AG09319 (cell line): ENCODE results near the gene LAMB3.

ENCODE experiments used
- DNase-seq: peaks from one replicate; pipeline ENCODE4 v3.0.0-alpha.2; 2010; ENCODE audit warnings: low read depth; ENCODE audit errors: extremely low read depth
- CTCF ChIP-seq: IDR thresholded peaks from 2 replicates; pipeline ENCODE4 v1.5.1; 2011; ENCODE audit warnings: low read depth, mild to moderate bottlenecking, inconsistent platforms, low read length, moderate library complexity

The LAMB3 gene

DNA sequence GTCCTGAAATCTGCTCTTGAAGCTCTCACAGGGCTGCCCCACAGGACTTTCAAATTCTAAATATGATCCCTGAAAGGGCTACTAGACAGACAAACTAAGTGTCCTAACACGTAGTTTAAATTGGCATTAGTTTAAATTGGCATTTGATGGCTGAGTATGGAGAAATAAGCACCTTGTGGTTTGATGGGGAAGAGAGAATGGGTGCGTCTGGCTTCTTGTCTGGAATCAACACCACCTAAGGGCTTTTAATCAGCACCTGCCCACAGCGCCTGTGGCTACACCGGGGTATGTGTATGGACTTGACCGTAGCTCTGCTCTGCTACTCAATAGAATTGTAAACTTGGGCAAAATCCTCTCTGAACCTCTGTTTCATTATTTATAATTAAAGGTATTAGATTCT, 5.7 kb upstream of the LAMB3 start:
- no peak for TF ChIP-seq CTCF
- no peak for DNase-seq

DNA sequence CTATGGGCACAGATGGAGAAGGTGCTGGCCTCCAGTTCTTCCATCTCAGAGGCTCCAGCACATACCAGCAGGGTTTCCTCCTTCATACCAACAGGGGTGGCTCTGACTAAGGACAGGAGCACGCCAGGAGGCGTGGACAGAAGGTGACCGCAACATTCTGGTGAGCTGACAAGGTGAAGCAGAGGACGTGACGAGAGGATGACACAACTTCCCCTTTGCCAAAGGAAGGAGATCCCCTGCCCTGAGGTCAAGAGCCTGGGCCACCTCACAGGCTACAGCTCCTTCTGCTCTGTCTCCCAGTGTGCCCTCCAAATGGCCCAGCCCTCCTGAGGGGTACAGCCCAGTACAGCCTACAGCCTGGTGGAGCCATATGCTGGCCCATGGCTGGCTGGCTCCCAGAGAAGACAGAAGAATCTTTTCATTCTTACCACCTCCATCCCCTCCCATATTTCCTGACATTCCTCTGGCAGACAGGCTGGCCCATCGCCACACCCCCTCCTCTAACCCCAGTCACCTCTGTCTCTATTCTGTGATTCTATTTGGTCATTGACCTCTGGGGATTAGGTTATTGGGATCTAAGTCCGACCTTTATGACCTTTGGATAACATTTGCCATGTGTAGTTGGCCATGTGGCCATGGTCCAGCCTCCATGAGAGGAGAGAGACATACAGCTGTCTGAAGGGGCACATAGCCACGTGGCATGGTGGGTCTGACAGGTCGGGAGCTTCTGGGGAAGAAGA, 5.1 kb upstream of the LAMB3 start:
- no peak for TF ChIP-seq CTCF
- no peak for DNase-seq

- TF ChIP-seq CTCF, result no peak
- DNase-seq, result no peak
Observed at GRCh38 chr1:209655411-209656231, 3.4 kb upstream of the LAMB3 start.

DNA sequence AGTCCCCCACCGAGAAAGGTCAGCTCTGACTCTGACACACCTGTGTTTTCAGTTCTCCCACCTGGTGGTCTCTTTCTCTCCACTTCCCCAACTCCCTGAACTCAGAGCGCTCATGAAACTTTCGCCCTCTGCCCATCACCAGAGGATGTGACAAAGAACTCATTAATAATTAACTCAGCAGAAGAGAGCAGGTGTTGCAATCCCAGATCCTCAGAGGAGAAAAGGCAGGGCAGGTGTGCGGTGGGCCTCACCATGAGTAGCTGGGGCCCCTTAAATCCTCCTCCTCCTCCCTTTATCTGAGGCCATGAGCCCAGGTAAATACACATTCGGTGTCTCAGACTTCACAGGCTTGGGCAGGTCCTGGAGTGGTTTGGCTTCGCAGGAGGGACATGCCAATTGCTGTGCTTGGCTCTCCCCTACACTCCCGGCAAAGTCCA, 1.7 kb upstream of the LAMB3 start:
- no peak for DNase-seq
- TF ChIP-seq CTCF, result no peak

DNA sequence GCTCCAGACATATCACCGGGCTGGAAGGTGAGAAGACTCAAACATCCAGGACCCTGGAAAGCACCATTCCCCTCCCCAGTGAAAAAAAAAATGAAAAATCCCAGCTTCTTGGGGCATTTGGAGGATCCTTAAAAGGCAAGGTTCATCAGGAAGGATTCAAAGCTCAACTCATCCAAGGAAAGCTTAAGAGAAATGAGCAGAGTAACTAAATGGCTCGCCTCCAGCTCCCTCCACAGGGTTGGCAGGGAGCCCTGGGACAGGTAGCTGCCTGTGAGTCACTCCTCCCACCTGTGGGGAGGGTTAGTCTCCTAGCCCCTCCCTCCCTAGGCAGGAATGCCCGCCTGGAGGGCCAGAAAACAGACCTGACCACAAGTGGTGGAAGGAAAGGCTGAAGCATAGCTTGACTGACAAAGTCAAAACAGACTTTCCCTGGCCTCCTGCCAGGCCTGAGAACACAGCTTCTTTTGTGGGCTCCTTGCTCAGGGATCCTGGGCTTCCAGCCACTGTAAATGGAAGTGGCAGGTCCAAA, 712 bp upstream of the LAMB3 start:
- DNase-seq, result no peak
- no peak for TF ChIP-seq CTCF

- no peak for DNase-seq
- TF ChIP-seq CTCF, result no peak
Observed at GRCh38 chr1:209651138-209651587, 1.1 kb downstream of the LAMB3 start.

- no peak for DNase-seq
- no peak for TF ChIP-seq CTCF
Observed at GRCh38 chr1:209650454-209650853, 1.8 kb downstream of the LAMB3 start.
